Measurements from ENCODE around the gene CA9.

The CA9 gene

DNA sequence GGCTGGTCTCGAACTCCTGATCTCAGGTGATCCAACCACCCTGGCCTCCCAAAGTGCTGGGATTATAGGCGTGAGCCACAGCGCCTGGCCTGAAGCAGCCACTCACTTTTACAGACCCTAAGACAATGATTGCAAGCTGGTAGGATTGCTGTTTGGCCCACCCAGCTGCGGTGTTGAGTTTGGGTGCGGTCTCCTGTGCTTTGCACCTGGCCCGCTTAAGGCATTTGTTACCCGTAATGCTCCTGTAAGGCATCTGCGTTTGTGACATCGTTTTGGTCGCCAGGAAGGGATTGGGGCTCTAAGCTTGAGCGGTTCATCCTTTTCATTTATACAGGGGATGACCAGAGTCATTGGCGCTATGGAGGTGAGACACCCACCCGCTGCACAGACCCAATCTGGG is 1.5 kb downstream of the CA9 start:
- H3K36me3 Mint-ChIP-seq (ENCODE audit: low read depth) = no peaks in the 10 kb centered on the region
- H3K4me1 Mint-ChIP-seq (ENCODE audit: low read depth) = peaks cover 9% of the 10 kb centered on the region
- no peak overlapping the region for H3K27ac Mint-ChIP-seq
- H3K9me3 Mint-ChIP-seq = no peaks in the 10 kb centered on the region
- no peak overlapping the region for H3K4me3 Mint-ChIP-seq
- intact Hi-C loops (cut with micrococcal nuclease) = no loop called here
- H3K27me3 Mint-ChIP-seq = peaks cover 45% of the 10 kb centered on the region

DNA sequence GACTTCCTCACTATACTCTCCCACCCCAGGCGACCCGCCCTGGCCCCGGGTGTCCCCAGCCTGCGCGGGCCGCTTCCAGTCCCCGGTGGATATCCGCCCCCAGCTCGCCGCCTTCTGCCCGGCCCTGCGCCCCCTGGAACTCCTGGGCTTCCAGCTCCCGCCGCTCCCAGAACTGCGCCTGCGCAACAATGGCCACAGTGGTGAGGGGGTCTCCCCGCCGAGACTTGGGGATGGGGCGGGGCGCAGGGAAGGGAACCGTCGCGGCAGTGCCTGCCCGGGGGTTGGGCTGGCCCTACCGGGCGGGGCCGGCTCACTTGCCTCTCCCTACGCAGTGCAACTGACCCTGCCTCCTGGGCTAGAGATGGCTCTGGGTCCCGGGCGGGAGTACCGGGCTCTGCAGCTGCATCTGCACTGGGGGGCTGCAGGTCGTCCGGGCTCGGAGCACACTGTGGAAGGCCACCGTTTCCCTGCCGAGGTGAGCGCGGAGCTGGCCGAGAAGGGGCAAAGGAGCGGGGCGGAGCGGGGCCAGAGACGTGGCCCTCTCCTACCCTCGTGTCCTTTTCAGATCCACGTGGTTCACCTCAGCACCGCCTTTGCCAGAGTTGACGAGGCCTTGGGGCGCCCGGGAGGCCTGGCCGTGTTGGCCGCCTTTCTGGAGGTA is 2.1 kb downstream of the CA9 start:
- H3K4me3 Mint-ChIP-seq = peak overlapping the region; percentile 66
- no peaks in the 10 kb centered on the region for H3K36me3 Mint-ChIP-seq (ENCODE audit: low read depth)
- peaks cover 46% of the 10 kb centered on the region for H3K27me3 Mint-ChIP-seq
- H3K9me3 Mint-ChIP-seq = no peaks in the 10 kb centered on the region
- H3K4me1 Mint-ChIP-seq (ENCODE audit: low read depth) = peaks cover 9% of the 10 kb centered on the region
- H3K27ac Mint-ChIP-seq = no peak overlapping the region
- intact Hi-C loops (cut with micrococcal nuclease) = no loop called here

DNA sequence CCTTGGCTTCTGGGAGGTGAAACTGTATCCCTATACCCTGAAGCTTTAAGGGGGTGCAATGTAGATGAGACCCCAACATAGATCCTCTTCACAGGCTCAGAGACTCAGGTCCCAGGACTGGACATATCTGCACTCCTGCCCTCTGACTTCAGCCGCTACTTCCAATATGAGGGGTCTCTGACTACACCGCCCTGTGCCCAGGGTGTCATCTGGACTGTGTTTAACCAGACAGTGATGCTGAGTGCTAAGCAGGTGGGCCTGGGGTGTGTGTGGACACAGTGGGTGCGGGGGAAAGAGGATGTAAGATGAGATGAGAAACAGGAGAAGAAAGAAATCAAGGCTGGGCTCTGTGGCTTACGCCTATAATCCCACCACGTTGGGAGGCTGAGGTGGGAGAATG is 5.4 kb downstream of the CA9 start:
- H3K4me3 Mint-ChIP-seq = no peak overlapping the region
- peaks cover 43% of the 10 kb centered on the region for H3K27me3 Mint-ChIP-seq
- no peaks in the 10 kb centered on the region for H3K36me3 Mint-ChIP-seq (ENCODE audit: low read depth)
- H3K9me3 Mint-ChIP-seq = no peaks in the 10 kb centered on the region
- H3K27ac Mint-ChIP-seq = no peak overlapping the region
- intact Hi-C loops (cut with micrococcal nuclease) = no loop called here
- H3K4me1 Mint-ChIP-seq (ENCODE audit: low read depth) = peaks cover 19% of the 10 kb centered on the region

DNA sequence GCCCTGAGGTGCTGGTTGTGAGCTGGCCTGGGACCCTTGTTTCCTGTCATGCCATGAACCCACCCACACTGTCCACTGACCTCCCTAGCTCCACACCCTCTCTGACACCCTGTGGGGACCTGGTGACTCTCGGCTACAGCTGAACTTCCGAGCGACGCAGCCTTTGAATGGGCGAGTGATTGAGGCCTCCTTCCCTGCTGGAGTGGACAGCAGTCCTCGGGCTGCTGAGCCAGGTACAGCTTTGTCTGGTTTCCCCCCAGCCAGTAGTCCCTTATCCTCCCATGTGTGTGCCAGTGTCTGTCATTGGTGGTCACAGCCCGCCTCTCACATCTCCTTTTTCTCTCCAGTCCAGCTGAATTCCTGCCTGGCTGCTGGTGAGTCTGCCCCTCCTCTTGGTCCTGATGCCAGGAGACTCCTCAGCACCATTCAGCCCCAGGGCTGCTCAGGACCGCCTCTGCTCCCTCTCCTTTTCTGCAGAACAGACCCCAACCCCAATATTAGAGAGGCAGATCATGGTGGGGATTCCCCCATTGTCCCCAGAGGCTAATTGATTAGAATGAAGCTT is 6.1 kb downstream of the CA9 start:
- intact Hi-C loops (cut with micrococcal nuclease) = no loop called here
- no peak overlapping the region for H3K27ac Mint-ChIP-seq
- no peaks in the 10 kb centered on the region for H3K36me3 Mint-ChIP-seq (ENCODE audit: low read depth)

DNA sequence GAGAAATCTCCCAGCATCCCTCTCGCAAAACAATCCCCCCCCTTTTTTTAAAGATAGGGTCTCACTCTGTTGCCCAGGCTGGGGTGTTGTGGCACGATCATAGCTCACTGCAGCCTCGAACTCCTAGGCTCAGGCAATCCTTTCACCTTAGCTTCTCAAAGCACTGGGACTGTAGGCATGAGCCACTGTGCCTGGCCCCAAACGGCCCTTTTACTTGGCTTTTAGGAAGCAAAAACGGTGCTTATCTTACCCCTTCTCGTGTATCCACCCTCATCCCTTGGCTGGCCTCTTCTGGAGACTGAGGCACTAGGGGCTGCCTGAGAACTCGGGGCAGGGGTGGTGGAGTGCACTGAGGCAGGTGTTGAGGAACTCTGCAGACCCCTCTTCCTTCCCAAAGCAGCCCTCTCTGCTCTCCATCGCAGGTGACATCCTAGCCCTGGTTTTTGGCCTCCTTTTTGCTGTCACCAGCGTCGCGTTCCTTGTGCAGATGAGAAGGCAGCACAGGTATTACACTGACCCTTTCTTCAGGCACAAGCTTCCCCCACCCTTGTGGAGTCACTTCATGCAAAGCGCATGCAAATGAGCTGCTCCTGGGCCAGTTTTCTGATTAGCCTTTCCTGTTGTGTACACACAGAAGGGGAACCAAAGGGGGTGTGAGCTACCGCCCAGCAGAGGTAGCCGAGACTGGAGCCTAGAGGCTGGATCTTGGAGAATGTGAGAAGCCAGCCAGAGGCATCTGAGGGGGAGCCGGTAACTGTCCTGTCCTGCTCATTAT is 6.8 kb downstream of the CA9 start:
- Mint-ChIP-seq H3K9me3 (no peaks in the 10 kb centered on the region), H3K4me3 (no peak overlapping the region), H3K27me3 (peaks cover 30% of the 10 kb centered on the region), H3K36me3 (ENCODE audit: low read depth) (peaks cover 5% of the 10 kb centered on the region), H3K27ac (no peak overlapping the region), H3K4me1 (ENCODE audit: low read depth) (peaks cover 19% of the 10 kb centered on the region)
- intact Hi-C loops (cut with micrococcal nuclease) = no loop called here

More for the DNA sequence above, 6.1 kb downstream of the CA9 start:
- Mint-ChIP-seq H3K4me3 (no peak overlapping the region), H3K27me3 (peaks cover 36% of the 10 kb centered on the region), H3K4me1 (ENCODE audit: low read depth) (peaks cover 19% of the 10 kb centered on the region), H3K9me3 (no peaks in the 10 kb centered on the region)

DNA sequence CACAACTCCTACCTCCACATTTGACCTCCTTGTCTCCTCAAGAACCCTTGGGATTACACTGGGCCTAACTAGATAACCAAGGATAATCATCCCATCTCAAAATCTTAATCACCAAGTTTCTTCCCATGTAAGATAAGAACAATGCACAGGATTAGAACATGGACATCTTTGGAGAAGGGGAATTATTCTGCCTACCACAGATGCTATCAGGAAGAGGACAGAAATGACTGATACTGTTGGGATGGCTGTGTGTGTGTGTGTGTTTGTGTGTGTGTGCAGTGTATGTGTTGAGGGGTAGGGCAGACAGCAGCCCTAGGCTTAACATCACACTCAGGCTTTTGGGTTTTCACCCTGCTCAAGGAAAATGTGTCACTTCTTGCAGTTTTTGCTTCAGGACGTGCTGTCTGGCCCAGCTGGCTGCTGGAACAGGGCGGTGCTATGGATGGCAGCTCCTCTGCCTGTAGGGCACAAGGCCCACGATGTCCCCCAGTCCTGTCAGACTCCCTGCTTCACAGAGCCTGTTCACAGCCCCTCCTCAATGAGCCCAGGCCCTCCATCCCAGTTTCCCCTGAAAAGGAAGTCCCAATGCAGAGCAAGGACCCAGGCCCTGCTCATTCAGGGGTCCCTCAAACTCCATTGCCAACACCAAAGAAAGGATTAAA is 7.7 kb downstream of the CA9 start:
- intact Hi-C loops (cut with micrococcal nuclease) = no loop called here
- peaks cover 12% of the 10 kb centered on the region for H3K4me1 Mint-ChIP-seq (ENCODE audit: low read depth)
- no peaks in the 10 kb centered on the region for H3K9me3 Mint-ChIP-seq
- H3K36me3 Mint-ChIP-seq (ENCODE audit: low read depth) = peaks cover 7% of the 10 kb centered on the region
- H3K4me3 Mint-ChIP-seq = no peak overlapping the region
- H3K27me3 Mint-ChIP-seq = peaks cover 21% of the 10 kb centered on the region
- H3K27ac Mint-ChIP-seq = no peak overlapping the region

DNA sequence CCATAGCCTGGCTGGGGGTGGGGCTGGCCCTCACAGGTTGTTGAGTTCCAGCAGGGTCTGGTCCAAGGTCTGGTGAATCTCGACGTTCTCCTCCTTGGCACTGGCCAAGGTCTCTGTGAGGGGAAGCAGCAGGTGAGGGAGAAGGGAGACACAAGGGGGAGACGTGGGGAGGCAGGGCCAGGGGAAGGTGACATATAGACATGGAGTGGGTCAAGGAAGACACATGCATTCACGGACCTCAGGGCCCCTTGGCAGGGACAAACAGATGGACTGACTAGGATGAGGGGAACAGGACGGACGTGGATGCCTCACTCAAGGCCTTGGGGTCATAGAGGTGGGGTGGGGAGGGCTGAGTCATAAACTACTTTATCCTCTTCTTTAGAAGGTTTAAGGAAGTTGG is 8.3 kb downstream of the CA9 start:
- Mint-ChIP-seq H3K4me1 (ENCODE audit: low read depth) (peaks cover 11% of the 10 kb centered on the region), H3K36me3 (ENCODE audit: low read depth) (peaks cover 7% of the 10 kb centered on the region), H3K27ac (no peak overlapping the region), H3K9me3 (no peaks in the 10 kb centered on the region), H3K27me3 (peaks cover 17% of the 10 kb centered on the region), H3K4me3 (no peak overlapping the region)
- intact Hi-C loops (cut with micrococcal nuclease) = no loop called here

DNA sequence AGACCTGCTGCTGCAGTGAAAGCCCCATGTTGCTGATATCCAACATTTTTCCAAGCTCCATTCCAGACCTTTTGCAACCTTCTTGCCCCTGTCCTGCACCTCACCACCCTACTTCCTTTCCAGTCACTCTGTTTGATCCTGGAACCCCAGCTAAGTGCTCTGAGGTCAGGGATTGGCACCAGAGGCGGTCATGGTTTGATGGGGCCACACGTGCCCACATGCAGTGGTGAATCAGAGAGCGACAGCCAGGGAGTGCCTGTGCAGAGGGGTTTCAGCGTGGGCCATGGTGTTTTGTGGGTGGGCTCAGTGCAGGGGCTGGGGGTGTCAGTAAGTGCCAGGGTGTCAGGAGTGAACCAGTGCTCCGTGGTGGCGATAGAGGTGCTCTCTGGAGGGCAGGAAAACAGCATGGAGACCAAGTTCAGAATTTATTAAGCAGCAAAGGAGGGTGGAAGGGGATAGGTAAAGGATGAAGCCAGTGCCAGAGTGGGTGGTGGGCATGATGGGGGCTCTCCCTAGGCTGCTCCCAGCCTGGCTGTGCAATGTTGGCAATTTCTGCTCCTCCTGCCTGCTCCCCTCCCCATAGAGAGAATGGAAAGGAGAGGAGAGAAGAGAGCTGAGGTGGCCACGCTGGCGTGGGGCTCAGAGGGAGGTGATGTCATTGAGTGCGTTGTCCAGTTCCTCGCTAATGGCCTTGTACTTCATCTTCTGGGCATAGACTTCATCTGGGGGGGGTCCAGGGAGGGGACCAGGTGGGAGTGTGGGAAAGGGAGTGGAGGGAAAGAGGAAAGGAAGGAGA is 9.0 kb downstream of the CA9 start:
- no peak overlapping the region for H3K27ac Mint-ChIP-seq
- intact Hi-C loops (cut with micrococcal nuclease) = no loop called here
- H3K4me1 Mint-ChIP-seq (ENCODE audit: low read depth) = peaks cover 16% of the 10 kb centered on the region
- no peak overlapping the region for H3K4me3 Mint-ChIP-seq
- H3K27me3 Mint-ChIP-seq = peaks cover 18% of the 10 kb centered on the region
- peaks cover 7% of the 10 kb centered on the region for H3K36me3 Mint-ChIP-seq (ENCODE audit: low read depth)
- H3K9me3 Mint-ChIP-seq = no peaks in the 10 kb centered on the region

DNA sequence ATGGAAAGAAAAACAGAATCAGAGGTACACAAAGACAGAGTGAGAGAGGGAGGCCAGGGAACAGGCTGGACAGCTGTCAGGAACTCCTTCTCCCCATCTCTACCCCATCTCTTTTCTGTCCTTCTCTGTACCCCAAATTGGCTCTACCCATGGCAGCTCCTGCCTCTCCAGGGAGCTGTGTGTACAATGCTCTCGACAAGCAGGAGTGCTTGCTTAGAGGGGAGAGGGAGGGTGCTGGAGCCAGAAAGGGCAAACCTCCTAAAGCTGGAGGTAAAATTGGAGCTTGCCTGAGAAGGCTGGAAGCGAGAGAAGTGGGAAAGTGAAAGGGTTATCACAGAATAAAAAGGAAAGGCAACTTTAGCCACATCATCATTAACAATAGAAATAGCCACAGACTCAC is 9.6 kb downstream of the CA9 start:
- Mint-ChIP-seq H3K4me1 (ENCODE audit: low read depth) (peaks cover 16% of the 10 kb centered on the region), H3K4me3 (no peak overlapping the region), H3K27ac (no peak overlapping the region), H3K9me3 (no peaks in the 10 kb centered on the region), H3K27me3 (peaks cover 21% of the 10 kb centered on the region), H3K36me3 (ENCODE audit: low read depth) (peaks cover 7% of the 10 kb centered on the region)
- intact Hi-C loops (cut with micrococcal nuclease) = no loop called here

DNA sequence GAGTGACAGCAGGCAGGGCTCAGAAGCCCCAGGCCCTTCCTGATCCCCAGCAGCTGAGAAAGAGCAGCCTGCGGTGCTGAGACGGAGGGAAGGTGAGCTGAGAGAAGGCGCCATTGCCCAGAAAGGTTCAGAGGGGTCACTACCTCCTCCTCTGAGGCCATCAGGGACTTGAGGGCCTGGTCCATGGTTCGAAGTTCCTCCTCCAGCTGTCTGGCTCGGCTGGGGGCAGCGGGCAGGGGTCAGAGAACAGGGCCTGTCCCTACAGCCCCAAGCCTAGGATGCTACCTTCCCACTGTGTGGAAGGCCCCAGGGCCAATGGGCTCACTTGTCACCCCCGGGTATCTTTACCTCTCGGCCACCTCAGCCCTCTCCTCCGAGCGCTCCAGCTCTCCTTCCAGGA is 11.2 kb downstream of the CA9 start:
- Mint-ChIP-seq H3K4me1 (ENCODE audit: low read depth) (peaks cover 30% of the 10 kb centered on the region), H3K27me3 (peaks cover 21% of the 10 kb centered on the region), H3K9me3 (no peaks in the 10 kb centered on the region), H3K4me3 (no peak overlapping the region), H3K36me3 (ENCODE audit: low read depth) (peaks cover 7% of the 10 kb centered on the region), H3K27ac (no peak overlapping the region)
- intact Hi-C loops (cut with micrococcal nuclease) = no loop called here

DNA sequence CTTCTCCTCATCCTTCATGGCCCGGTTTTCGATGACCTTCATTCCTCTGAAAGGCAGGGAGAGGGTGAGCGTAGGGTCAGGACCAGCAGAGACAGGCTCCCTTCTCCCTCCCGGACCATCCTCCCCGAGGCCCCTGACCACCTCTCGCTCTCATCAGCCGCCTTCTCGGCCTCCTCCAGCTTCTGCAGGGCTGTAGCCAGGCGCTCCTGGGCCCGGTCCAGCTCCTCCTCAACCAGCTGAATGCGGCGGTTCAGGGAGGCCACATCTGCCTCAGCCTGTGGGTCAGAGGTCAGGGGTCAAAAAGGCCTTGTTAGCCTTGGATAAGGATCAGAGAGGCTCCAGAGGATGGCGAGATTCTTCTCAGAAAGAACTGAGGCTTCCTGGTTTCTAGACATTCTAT is 11.8 kb downstream of the CA9 start:
- peaks cover 8% of the 10 kb centered on the region for H3K36me3 Mint-ChIP-seq (ENCODE audit: low read depth)
- H3K27ac Mint-ChIP-seq = no peak overlapping the region
- intact Hi-C loops (cut with micrococcal nuclease) = no loop called here
- peaks cover 23% of the 10 kb centered on the region for H3K27me3 Mint-ChIP-seq
- no peaks in the 10 kb centered on the region for H3K9me3 Mint-ChIP-seq
- peaks cover 31% of the 10 kb centered on the region for H3K4me1 Mint-ChIP-seq (ENCODE audit: low read depth)
- H3K4me3 Mint-ChIP-seq = no peak overlapping the region

DNA sequence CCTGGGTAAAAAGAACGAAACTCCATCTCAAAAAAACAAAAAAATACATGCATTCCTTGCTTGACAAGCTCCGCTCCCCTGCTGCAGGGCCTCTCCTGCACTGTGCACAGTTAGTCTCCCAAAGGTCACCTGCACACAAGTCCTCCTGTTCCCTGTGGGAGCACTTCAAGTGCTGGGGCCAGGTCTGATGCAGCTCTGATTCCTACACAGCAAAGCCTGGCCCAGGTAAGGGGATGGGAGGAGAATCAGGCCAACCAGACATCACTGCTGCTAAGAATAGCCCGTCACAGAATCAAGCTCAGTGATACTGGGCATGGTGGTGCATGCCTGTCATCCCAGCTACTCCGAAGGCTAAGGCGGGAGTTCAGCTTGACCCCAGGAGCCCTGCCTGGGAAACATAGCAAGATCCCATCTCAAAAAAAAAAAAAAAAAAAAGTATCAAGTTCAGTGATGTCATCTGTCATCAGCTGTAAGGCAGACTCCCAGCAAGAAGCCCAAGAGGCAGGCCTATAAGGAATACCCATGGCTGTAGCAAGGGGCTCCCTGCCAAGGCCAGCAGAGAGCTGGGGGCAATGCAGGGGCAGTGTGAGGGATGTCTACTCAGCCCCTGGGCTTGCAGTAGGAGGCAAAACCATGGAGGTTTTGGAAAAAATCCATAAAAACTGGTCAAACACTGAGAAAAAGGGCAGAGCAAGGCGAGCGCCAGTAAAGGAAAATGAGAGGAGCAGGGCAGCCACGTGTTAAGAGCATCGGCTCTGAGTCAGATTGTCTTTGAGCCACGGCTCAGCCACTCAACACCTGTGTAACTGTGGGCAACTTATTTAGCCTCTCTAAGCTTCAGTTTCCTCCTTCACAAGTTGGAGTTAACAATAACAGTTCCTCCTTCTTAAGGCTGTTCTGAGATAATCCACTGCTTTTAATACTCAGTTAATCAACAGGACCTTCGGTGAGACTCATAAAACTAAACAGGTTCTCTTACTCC is 12.8 kb downstream of the CA9 start:
- H3K27ac Mint-ChIP-seq = no peak overlapping the region
- H3K27me3 Mint-ChIP-seq = peaks cover 24% of the 10 kb centered on the region
- no peak overlapping the region for H3K4me3 Mint-ChIP-seq
- intact Hi-C loops (cut with micrococcal nuclease) = no loop called here
- no peaks in the 10 kb centered on the region for H3K9me3 Mint-ChIP-seq
- peaks cover 13% of the 10 kb centered on the region for H3K36me3 Mint-ChIP-seq (ENCODE audit: low read depth)
- H3K4me1 Mint-ChIP-seq (ENCODE audit: low read depth) = peaks cover 41% of the 10 kb centered on the region

DNA sequence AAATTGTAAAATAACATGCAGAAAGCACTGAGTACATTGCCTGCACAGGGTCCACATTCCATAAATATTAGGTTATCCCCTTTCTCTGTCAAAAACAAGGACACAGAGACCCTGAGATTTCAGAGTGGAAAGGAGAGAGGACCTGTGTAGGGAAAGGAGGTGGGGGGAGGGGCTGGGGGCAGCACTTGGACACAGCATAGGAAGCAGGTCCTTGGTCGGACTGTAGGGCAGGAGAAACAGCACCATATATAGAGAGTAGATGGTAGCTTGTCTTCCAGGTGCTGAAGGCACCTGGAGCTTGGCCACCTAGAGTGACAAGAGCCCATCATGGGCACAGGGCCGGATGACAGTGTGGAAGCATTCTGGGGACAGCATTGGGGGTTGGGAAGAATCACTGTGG is 13.6 kb downstream of the CA9 start:
- Mint-ChIP-seq H3K27me3 (peaks cover 24% of the 10 kb centered on the region), H3K4me1 (ENCODE audit: low read depth) (peaks cover 42% of the 10 kb centered on the region), H3K36me3 (ENCODE audit: low read depth) (peaks cover 13% of the 10 kb centered on the region), H3K4me3 (no peak overlapping the region), H3K27ac (no peak overlapping the region), H3K9me3 (no peaks in the 10 kb centered on the region)
- intact Hi-C loops (cut with micrococcal nuclease) = no loop called here

Measured in dendritic cell treated with granulocyte-macrophage colony-stimulating factor and Interleukin-4, amounts not matched to agents 40 ng/mL and 50 ng/mL, for 4 days (primary cell).